Measurements from ENCODE around the gene ABCA13. TPM values are rescaled to one million over a fixed set of nuclear protein-coding genes. Genes with fewer than 3 reads are reported as not detected.

ABCA13 gene
- total RNA-seq, 1 donor from 2014 or later, result 2.2 TPM

DNA sequence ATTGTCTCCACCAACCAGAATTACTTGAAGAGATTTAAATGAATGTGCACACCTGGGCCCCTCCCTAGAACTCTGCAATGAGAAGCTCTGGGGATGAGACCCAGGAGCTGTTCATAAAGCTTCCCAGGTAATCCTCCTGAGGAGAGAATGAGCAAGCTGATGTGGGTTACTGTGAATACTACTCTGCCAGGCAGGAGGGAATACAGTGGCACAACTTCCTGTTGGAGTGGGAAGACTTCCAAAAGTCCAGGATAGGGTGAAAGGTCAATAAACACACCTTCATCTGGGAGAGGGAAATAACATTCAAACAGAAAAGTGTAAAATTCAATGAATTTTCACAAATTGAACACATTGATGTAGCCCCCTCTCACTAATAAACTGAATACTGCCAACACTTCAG is 351.4 kb downstream of the ABCA13 start:
- no peak for DNase-seq
- H3K27me3 ChIP-seq (ENCODE audit: low read depth), result no peaks in the 10 kb centered on the region
- intact Hi-C loops (cut with DNase I), result no loop called here
- H3K36me3 ChIP-seq, result no peaks in the 10 kb centered on the region
- ATAC-seq, result no peak
- TF ChIP-seq, protein P1, sequence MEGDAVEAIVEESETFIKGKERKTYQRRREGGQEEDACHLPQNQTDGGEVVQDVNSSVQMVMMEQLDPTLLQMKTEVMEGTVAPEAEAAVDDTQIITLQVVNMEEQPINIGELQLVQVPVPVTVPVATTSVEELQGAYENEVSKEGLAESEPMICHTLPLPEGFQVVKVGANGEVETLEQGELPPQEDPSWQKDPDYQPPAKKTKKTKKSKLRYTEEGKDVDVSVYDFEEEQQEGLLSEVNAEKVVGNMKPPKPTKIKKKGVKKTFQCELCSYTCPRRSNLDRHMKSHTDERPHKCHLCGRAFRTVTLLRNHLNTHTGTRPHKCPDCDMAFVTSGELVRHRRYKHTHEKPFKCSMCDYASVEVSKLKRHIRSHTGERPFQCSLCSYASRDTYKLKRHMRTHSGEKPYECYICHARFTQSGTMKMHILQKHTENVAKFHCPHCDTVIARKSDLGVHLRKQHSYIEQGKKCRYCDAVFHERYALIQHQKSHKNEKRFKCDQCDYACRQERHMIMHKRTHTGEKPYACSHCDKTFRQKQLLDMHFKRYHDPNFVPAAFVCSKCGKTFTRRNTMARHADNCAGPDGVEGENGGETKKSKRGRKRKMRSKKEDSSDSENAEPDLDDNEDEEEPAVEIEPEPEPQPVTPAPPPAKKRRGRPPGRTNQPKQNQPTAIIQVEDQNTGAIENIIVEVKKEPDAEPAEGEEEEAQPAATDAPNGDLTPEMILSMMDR (IDR thresholded peaks at IDR 0.05), result no peak
- no peak overlapping the region for H3K4me3 ChIP-seq
- H3K27ac ChIP-seq, result no peak overlapping the region
- no peaks in the 10 kb centered on the region for H3K9me3 ChIP-seq
- no peaks in the 10 kb centered on the region for H3K4me1 ChIP-seq

DNA sequence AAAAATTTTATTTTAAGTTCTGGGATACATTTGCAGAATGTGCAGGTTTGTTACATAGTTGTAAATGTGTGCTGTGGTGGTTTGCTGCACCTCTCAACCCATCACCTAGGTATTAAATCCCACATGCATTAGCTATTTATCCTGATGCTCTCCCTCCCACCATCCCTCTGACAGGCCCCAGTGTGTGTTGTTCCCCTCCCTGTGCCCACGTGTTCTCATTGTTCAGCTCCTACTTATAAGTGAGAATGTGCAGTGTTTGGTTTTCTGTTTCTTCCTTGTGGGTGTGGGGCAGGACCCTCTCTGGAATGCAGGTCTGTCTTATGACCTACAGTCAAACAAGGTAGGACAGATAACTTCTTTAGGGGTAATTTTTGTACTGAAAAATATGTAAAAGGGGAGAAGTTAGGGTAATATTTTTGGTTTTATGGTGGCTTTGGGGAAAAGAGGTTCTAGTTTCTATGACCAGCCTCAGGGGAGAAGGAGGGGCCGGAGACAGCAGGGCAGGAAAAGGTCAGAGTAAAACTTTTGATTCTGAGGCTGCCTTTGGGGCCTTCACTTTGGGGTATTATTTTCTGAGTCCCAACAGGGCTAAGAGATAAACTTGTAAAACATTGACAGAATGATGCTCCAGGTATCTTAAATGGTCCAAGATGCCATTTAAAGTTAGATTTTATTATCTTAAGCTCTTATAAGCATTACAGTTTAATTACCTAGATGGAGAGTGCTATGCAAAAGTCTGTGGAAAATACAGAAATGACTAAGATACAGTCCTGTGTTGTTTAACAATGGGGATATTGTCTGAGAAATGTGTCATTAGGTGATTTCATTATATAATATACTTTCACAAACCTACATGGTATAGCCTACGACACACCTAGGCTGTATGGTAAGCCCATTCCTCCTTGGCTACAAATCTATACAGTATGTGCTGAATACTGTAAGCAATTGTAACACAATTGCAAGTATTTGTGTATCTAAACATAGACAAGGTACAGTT is 354.8 kb downstream of the ABCA13 start:
- intact Hi-C loops (cut with DNase I), result no loop called here
- TF ChIP-seq, protein P1 (IDR thresholded peaks at IDR 0.05), result no peak
- Histone ChIP-seq H3K9me3 (no peaks in the 10 kb centered on the region), H3K27me3 (ENCODE audit: low read depth) (no peaks in the 10 kb centered on the region), H3K36me3 (no peaks in the 10 kb centered on the region), H3K4me3 (no peak overlapping the region), H3K27ac (no peak overlapping the region), H3K4me1 (no peaks in the 10 kb centered on the region)
- no peak for ATAC-seq
- no peak for DNase-seq

GRCh38 chr7:48528646-48529045 is 357.4 kb downstream of the ABCA13 start:
- H3K36me3 ChIP-seq, result no peaks in the 10 kb centered on the region
- no peak overlapping the region for H3K27ac ChIP-seq
- peak in 1 of 2 donors; percentile 34 for ATAC-seq
- no peaks in the 10 kb centered on the region for H3K27me3 ChIP-seq (ENCODE audit: low read depth)
- intact Hi-C loops (cut with DNase I), result no loop called here
- TF ChIP-seq, protein P1 (IDR thresholded peaks at IDR 0.05), result no peak
- no peaks in the 10 kb centered on the region for H3K4me1 ChIP-seq
- DNase-seq, result no peak
- H3K9me3 ChIP-seq, result no peaks in the 10 kb centered on the region
- no peak overlapping the region for H3K4me3 ChIP-seq

GRCh38 chr7:48537561-48537960 is 366.3 kb downstream of the ABCA13 start:
- intact Hi-C loops (cut with DNase I), result no loop called here
- H3K27me3 ChIP-seq (ENCODE audit: low read depth), result no peaks in the 10 kb centered on the region
- H3K4me3 ChIP-seq, result no peak overlapping the region
- no peaks in the 10 kb centered on the region for H3K9me3 ChIP-seq
- DNase-seq, result no peak
- no peak for ATAC-seq
- H3K36me3 ChIP-seq, result no peaks in the 10 kb centered on the region
- H3K4me1 ChIP-seq, result no peaks in the 10 kb centered on the region
- no peak overlapping the region for H3K27ac ChIP-seq
- TF ChIP-seq, protein P1 (IDR thresholded peaks at IDR 0.05), result no peak

GRCh38 chr7:48540746-48541145 is 369.5 kb downstream of the ABCA13 start:
- no peaks in the 10 kb centered on the region for H3K36me3 ChIP-seq
- TF ChIP-seq, protein P1 (IDR thresholded peaks at IDR 0.05), result no peak
- intact Hi-C loops (cut with DNase I), result no loop called here

More at GRCh38 chr7:48540746-48541145, 369.5 kb downstream of the ABCA13 start:
- ATAC-seq, result no peak
- no peaks in the 10 kb centered on the region for H3K4me1 ChIP-seq
- no peak overlapping the region for H3K4me3 ChIP-seq
- no peak for DNase-seq
- H3K27ac ChIP-seq, result no peak overlapping the region
- H3K9me3 ChIP-seq, result no peaks in the 10 kb centered on the region
- no peaks in the 10 kb centered on the region for H3K27me3 ChIP-seq (ENCODE audit: low read depth)
